NCI-H1930 (cell line): ENCODE measurements around the gene TTC9B.
"Not testable (repeated sequence)": the region's sequence is repeated elsewhere in the genome, so short reads cannot be mapped to it uniquely, and the experiment has no call there.

Experiments
- DNase-seq, 2 experiments: peaks; one replicate each; lab custom pipeline; 2025; lab: John Stamatoyannopoulos, UW

The TTC9B gene

GRCh38 chr19:40170303-40170989 lies 47.7 kb downstream of the TTC9B start:
- not testable (repeated sequence) for DNase-seq

- DNase-seq, result not testable (repeated sequence)
Observed at GRCh38 chr19:40169482-40170302, 48.5 kb downstream of the TTC9B start.
